Muscle layer of duodenum (tissue), 2 donors: ENCODE measurements around the gene CD200R1.

Source experiments
- H3K27ac ChIP-seq: one replicate; pipeline ENCODE4 v1.7.0; 2013; ENCODE audit warnings: mild to moderate bottlenecking, low read length
- H3K27me3 ChIP-seq: one replicate; pipeline ENCODE4 v1.7.0; 2013; ENCODE audit warnings: low read depth, mild to moderate bottlenecking, control low read depth, low read length
- H3K36me3 ChIP-seq, 2 donors: one replicate each; pipeline ENCODE4 v1.7.0; 2013; ENCODE audit warnings: low read length in 2 of 2, control low read depth in 1 of 2, mild to moderate bottlenecking in 1 of 2; ENCODE audit not compliant: insufficient read depth in 2 of 2, control insufficient read depth in 1 of 2
- H3K4me1 ChIP-seq, 2 donors: one replicate each; pipeline ENCODE4 v1.7.0; 2013; ENCODE audit warnings: low read length in 2 of 2, mild to moderate bottlenecking in 2 of 2, control low read depth in 1 of 2, moderate library complexity in 1 of 2; ENCODE audit not compliant: insufficient read depth in 2 of 2, control insufficient read depth in 1 of 2
- H3K4me3 ChIP-seq, 2 donors: one replicate each; pipeline ENCODE4 v1.7.0; 2013; ENCODE audit warnings: low read length in 2 of 2, low read depth in 1 of 2, mild to moderate bottlenecking in 1 of 2
- H3K9me3 ChIP-seq, 2 donors: one replicate each; pipeline ENCODE4 v1.7.0; 2013; ENCODE audit warnings: low read length in 2 of 2, control low read depth in 1 of 2, mild to moderate bottlenecking in 1 of 2; ENCODE audit not compliant: control insufficient read depth in 1 of 2
- donor health status: healthy.

CD200R1 gene

DNA sequence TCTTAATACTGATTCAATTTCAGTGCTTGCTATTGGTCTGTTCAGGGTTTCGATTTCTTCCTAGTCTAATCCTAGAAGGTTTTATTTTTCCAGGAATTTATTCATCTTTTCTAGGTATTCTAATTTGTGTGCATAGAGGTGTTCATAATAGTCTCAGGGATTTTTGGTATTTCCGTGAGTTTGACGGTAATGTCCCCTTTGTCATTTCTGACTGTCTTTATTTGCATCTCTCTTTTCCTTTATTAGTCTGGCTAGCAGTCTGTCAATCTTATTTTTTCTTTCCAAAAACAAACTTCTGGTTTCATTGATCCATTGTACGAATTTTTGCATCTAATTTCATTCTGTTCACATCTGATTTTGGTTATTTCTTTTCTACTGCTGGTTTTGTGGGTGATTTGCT lies 93.0 kb downstream of the CD200R1 start:
- no peak overlapping the region for H3K27ac ChIP-seq
- no peaks in the 10 kb centered on the region for H3K4me1 ChIP-seq
- H3K4me3 ChIP-seq, result no peak overlapping the region
- no peaks in the 10 kb centered on the region for H3K36me3 ChIP-seq
- peaks cover 0 to 2% of the 10 kb centered on the region in 2 donors for H3K9me3 ChIP-seq
- H3K27me3 ChIP-seq, result no peaks in the 10 kb centered on the region

DNA sequence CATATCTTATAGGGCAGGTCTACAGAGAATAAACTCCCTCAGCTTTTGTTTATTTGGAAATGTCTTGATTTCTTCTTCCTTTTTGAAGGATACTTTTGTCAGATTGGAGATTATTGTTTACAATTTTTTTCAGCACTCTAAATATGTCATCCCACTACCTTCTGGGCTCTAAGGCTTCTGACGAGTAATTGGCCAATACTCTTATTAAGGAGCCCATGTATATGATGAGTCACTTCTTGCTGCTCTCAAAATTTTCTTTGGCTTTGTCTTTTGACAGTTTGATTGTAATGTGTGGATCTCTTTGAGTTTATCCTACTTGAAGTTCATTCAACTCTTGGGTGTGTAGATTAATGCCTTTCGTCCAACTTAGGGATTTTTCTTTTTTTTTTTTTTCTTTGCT lies 99.3 kb downstream of the CD200R1 start:
- Histone ChIP-seq H3K4me3 (no peak overlapping the region), H3K4me1 (no peaks in the 10 kb centered on the region), H3K27ac (no peak overlapping the region), H3K36me3 (no peaks in the 10 kb centered on the region), H3K27me3 (no peaks in the 10 kb centered on the region), H3K9me3 (peaks cover 0 to 2% of the 10 kb centered on the region in 2 donors)

DNA sequence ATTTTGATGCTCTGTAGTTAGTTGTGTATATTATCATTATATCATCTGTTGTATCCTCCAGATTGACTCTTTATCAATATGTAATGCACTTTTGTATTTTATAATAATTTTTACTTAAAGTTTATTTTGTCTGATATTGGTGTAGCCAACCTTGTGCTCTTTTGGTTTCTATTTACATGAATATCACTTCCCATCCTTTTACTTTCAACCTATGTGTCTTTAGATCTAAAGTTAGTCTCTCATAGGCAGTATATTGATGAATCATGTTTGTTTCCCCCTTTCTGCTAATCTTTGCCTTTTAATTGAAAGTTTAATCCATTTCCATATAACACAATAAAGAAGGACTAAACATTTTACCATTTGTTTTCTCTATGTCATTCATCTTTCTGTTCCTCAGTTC lies 100.2 kb downstream of the CD200R1 start:
- Histone ChIP-seq H3K27ac (no peak overlapping the region), H3K4me3 (no peak overlapping the region), H3K9me3 (peaks cover 0 to 2% of the 10 kb centered on the region in 2 donors), H3K4me1 (no peaks in the 10 kb centered on the region), H3K36me3 (no peaks in the 10 kb centered on the region), H3K27me3 (no peaks in the 10 kb centered on the region)

DNA sequence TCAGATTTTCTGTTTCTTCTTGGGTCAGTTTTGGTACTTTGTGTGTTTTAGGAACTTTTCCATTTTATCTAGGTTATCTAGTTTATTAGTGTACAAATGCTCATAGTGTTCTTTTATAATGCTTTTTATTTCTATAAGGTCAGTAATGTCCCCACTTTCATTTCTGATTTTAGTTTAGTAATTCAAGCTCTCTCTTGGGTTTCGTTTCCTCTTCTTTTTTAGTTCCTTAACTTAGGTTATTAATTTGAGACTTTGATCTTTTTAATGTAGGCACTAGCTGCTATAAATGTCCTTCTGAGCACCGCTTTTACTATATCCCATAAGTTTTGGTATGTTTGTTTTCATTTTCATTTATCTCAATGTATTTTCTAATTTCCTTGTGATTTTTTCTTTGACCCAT lies 101.3 kb downstream of the CD200R1 start:
- no peak overlapping the region for H3K27ac ChIP-seq
- H3K4me3 ChIP-seq, result no peak overlapping the region
- peaks cover 0 to 2% of the 10 kb centered on the region in 2 donors for H3K9me3 ChIP-seq
- H3K27me3 ChIP-seq, result no peaks in the 10 kb centered on the region
- H3K4me1 ChIP-seq, result no peaks in the 10 kb centered on the region
- H3K36me3 ChIP-seq, result no peaks in the 10 kb centered on the region

DNA sequence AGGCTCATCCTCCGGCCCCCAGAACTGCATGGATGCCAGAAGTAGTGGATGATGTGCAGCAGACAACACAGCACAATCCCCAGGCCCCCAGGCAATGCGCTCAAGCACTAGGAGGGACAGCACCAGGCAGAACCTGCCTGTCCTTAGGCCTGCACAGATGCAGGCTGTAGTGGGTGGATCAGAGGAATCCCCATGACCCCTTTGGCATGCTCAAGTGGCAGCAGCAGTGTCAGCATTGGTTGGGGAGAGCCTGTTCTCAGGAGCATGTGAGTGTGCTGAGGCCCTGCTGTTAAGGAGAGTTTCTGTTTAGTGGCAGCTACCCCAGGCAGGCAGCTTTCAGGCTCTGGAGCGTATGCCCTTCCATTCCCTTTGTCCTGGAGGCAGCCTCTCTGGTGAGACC lies 103.2 kb downstream of the CD200R1 start:
- Histone ChIP-seq H3K27ac (no peak overlapping the region), H3K9me3 (no peaks in the 10 kb centered on the region), H3K36me3 (no peaks in the 10 kb centered on the region), H3K4me3 (no peak overlapping the region), H3K4me1 (no peaks in the 10 kb centered on the region), H3K27me3 (no peaks in the 10 kb centered on the region)
